Lung (tissue), 12 donors: ENCODE results near the gene AUTS2. TPM values are rescaled to one million over a fixed set of nuclear protein-coding genes. Genes with fewer than 3 reads are reported as not detected.

Experiments
- ATAC-seq: fragments of 200-7000 bp; cut with Tn5 transposase; one replicate; pipeline ENCODE4 v1.9.1; 2020; ENCODE audit warnings: moderate number of reproducible peaks; ENCODE audit not compliant: insufficient read depth, low FRiP score
- DNase-seq, 3 donors: peaks; one replicate each; pipeline ENCODE4 v3.0.0-alpha.2; 2013 to 2017
- H3K27ac ChIP-seq, 2 donors: one replicate each; pipeline ENCODE4 v1.5.1; 2013; ENCODE audit warnings: mild to moderate bottlenecking in 2 of 2, moderate library complexity in 2 of 2, control low read depth in 1 of 2, inconsistent platforms in 1 of 2, low read depth in 1 of 2, low read length in 1 of 2
- H3K27me3 ChIP-seq, 3 donors: one replicate each; pipeline ENCODE4 v1.5.1; 2013; ENCODE audit warnings: low read length in 2 of 3; ENCODE audit not compliant: control insufficient read depth in 3 of 3, insufficient read depth in 3 of 3
- H3K36me3 ChIP-seq, 4 donors: one replicate each; pipeline ENCODE4 v1.5.1; 2013; ENCODE audit warnings: low read length in 4 of 4, mild to moderate bottlenecking in 1 of 4, moderate library complexity in 1 of 4; ENCODE audit not compliant: control insufficient read depth in 4 of 4, insufficient read depth in 4 of 4
- H3K4me1 ChIP-seq, 5 donors: one replicate each; pipeline ENCODE4 v1.5.1; 2013; ENCODE audit warnings: low read length in 5 of 5, mild to moderate bottlenecking in 2 of 5, moderate library complexity in 1 of 5; ENCODE audit not compliant: control insufficient read depth in 5 of 5, insufficient read depth in 5 of 5
- H3K4me3 ChIP-seq: one replicate; pipeline ENCODE4 v1.5.1; 2013; ENCODE audit warnings: mild to moderate bottlenecking, control low read depth, moderate library complexity
- H3K9ac ChIP-seq, 2 donors: one replicate each; pipeline ENCODE4 v1.5.1; 2013; ENCODE audit warnings: low read length in 2 of 2, control low read depth in 1 of 2; ENCODE audit not compliant: insufficient read depth in 1 of 2
- H3K9me3 ChIP-seq, 4 donors: one replicate each; pipeline ENCODE4 v1.5.1; 2013; ENCODE audit warnings: low read length in 3 of 4, mild to moderate bottlenecking in 1 of 4, moderate library complexity in 1 of 4; ENCODE audit not compliant: control insufficient read depth in 4 of 4, insufficient read depth in 3 of 4
- WGBS, 2 donors: extraction: QIAGEN DNeasy Blood & Tissue Kit; methylation state at CpG; one replicate each; pipeline ENCODE4 v1.1.7; 2013; 5-methylcytosine and 5-hydroxymethylcytosine counted together
- polyA plus RNA-seq, 2 donors: library from polyadenylated mRNA; stranded (reverse); fragments of 200-250 nt; gene quantifications; one replicate each; pipeline ENCODE4 v1.2.1, GENCODE V29; 2013
- total RNA-seq, 2 donors: library from RNA; depleted of rRNA in 1 of 2; stranded (reverse); fragments of >200 nt in 1 of 2; gene quantifications; one replicate each; pipeline ENCODE4 v1.2.1, GENCODE V29; 2014 to 2021
- TF ChIP-seq, protein P1 (sequence below): IDR thresholded peaks from 2 replicates; pipeline ENCODE4 v1.5.1; 2012; ENCODE audit warnings: mild to moderate bottlenecking; ENCODE audit errors: control extremely low read depth, extremely low read depth
- donor health status: control.
- donor health status: control.
- donor health status: Bipolar disorder and iron deficiency.
- donor health status: healthy.
- donor health status: DM: yes; HTN: yes; CAD: no.

AUTS2 gene
- total and polyA plus RNA-seq, 4 donors: 11.8 to 115 (median 40.6) TPM

DNA sequence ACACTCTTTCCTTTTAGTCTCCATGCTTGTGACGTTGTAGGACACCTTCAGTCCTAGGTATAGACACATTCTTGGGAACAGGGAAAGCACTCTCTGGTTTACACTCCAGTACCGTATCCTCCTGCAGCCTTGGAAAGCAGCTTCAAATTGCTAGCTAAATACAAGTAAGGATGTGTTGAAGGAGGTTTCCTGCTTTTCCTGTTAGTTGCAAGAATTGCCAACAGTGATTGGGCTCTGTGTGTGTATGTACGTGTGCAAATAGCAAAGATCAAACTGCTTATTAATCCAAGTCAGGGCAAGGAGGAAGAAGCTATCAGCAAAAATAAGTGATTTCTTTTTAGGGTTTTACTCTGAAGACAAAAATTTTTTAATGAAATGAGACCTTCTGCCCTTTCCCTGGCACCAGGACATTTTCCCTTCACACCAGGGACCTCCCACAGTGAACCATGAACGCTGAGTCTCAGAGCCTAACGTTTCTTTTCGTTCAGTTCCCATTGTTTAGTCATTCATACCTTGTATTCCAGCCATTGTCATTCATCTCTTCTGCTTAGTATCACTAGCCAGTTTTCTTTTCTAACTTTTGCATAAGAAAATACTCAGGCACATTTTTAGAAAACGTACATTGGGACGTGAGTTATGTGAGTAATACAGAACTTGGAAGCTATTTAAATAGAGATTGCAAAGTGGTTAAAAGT lies 36.9 kb upstream of the AUTS2 start:
- Histone ChIP-seq H3K27me3 (no peaks in the 10 kb centered on the region), H3K36me3 (no peaks in the 10 kb centered on the region), H3K27ac (no peak overlapping the region), H3K4me3 (no peak overlapping the region), H3K9ac (no peak overlapping the region), H3K4me1 (peaks cover 0 to 17% (median 5%) of the 10 kb centered on the region in 5 donors), H3K9me3 (peaks cover 0 to 2% (median 0%) of the 10 kb centered on the region in 4 donors)
- DNase-seq: peak in 2 of 3 donors; percentile 57 to 71
- WGBS, 2 donors: 61 to 67% methylated on average over 8 of the region's 8 CpGs
- TF ChIP-seq, protein P1, sequence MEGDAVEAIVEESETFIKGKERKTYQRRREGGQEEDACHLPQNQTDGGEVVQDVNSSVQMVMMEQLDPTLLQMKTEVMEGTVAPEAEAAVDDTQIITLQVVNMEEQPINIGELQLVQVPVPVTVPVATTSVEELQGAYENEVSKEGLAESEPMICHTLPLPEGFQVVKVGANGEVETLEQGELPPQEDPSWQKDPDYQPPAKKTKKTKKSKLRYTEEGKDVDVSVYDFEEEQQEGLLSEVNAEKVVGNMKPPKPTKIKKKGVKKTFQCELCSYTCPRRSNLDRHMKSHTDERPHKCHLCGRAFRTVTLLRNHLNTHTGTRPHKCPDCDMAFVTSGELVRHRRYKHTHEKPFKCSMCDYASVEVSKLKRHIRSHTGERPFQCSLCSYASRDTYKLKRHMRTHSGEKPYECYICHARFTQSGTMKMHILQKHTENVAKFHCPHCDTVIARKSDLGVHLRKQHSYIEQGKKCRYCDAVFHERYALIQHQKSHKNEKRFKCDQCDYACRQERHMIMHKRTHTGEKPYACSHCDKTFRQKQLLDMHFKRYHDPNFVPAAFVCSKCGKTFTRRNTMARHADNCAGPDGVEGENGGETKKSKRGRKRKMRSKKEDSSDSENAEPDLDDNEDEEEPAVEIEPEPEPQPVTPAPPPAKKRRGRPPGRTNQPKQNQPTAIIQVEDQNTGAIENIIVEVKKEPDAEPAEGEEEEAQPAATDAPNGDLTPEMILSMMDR: no peak
- ATAC-seq: no peak

DNA sequence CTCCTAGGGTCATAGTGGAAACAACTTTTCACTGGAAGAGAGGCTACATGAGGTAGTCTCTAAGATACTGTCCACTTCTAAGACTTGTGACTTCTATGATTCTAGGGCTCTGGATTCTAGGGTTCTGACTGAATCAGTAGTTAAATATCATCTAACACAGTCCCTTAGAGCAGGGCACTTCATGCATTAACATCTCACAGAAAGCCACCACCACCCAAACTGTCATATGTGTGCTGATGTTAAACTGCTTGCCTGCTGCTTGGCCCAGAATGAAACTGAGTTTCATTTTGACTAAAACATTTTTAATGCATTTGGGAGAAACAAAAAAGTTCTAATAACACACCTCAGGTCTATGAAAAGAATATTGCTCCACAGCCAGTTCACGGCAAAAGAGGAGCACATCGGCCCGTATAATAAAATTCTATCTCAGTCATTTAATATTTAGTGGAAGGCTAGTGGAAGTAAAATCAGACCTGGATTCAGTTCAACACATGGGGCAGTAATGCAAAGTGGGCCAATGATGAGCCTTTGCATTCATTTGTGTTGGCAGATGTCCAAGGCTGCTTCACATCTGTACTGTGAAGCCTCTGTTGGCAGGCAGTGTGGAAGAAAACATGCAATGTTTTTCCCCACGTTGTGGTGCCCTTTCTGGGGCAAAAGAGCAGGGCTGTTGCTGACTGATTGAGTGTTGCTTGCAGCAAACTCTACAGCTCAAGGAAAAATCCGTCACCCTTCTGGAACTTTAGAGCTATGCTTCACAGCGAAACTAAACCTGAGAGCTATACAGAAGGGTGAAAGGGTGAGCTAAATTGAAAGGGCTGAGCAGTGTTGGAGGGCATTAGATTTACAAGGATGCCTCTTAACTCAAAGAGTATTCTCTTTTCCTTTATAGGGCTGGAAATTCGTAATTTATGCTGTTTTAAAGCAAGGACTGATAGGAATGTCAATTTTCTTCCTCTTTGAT lies 33.5 kb upstream of the AUTS2 start:
- 66 to 68% methylated on average over 7 of the region's 7 CpGs for WGBS, 2 donors
- no peak overlapping the region for H3K9ac ChIP-seq
- TF ChIP-seq, protein P1: no peak
- ATAC-seq (no peak), DNase-seq (peak; percentile 83 to 92 (median 90))
- no peak overlapping the region for H3K4me3 ChIP-seq
- H3K27me3 ChIP-seq: no peaks in the 10 kb centered on the region
- H3K27ac ChIP-seq: no peak overlapping the region
- H3K4me1 ChIP-seq: peaks cover 0 to 17% (median 5%) of the 10 kb centered on the region in 5 donors
- no peaks in the 10 kb centered on the region for H3K36me3 ChIP-seq
- peaks cover 0 to 2% (median 0%) of the 10 kb centered on the region in 4 donors for H3K9me3 ChIP-seq

DNA sequence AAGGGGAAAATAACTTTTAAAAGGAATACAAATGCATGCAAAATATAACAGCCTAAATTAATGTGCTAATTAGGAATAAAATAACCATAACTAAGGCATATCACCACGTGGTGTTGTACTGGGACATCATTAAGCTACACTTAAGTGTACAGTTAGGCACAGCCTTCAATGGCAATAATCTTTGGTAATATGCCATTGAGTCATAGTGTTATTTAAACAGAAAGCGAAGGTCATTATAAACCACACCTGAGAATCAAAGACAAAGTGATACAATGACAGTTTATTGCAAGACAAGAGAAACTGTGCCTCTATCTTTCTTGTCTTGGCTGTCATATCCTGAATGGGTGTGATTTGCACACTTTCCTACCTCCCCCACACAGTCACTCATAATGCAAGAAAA lies 30.5 kb upstream of the AUTS2 start:
- Histone ChIP-seq H3K9me3 (no peaks in the 10 kb centered on the region), H3K36me3 (no peaks in the 10 kb centered on the region), H3K4me1 (peaks cover 0 to 11% (median 5%) of the 10 kb centered on the region in 5 donors), H3K27ac (no peak overlapping the region), H3K9ac (no peak overlapping the region), H3K27me3 (no peaks in the 10 kb centered on the region), H3K4me3 (no peak overlapping the region)
- TF ChIP-seq, protein P1: no peak
- WGBS, 2 donors: 68 to 78% methylated on average over 2 of the region's 2 CpGs
- no peak for ATAC-seq
- no peak for DNase-seq
